D341Med (cell line): ENCODE results near the gene FOXP2.
"Not testable (repeated sequence)": the region's sequence is repeated elsewhere in the genome, so short reads cannot be mapped to it uniquely, and the experiment has no call there.

Source experiments
- DNase-seq: peaks from one replicate; pipeline ENCODE4 v3.0.0; 2012; ENCODE audit warnings: low spot score

FOXP2 gene

GRCh38 chr7:114590298-114590697 lies 175.7 kb downstream of the FOXP2 start:
- no peak for DNase-seq

GRCh38 chr7:114598946-114599345 lies 184.3 kb downstream of the FOXP2 start:
- no peak for DNase-seq

GRCh38 chr7:114606100-114606499 lies 191.5 kb downstream of the FOXP2 start:
- no peak for DNase-seq

GRCh38 chr7:114608822-114609221 lies 194.2 kb downstream of the FOXP2 start:
- DNase-seq: not testable (repeated sequence)

- no peak for DNase-seq
Observed at GRCh38 chr7:114620208-114620607, 205.6 kb downstream of the FOXP2 start.

GRCh38 chr7:114622221-114622620 lies 207.6 kb downstream of the FOXP2 start:
- no peak for DNase-seq

GRCh38 chr7:114623146-114623545 lies 208.5 kb downstream of the FOXP2 start:
- no peak for DNase-seq

- DNase-seq: no peak
Observed at GRCh38 chr7:114627231-114627630, 212.6 kb downstream of the FOXP2 start.

GRCh38 chr7:114628362-114628761 lies 213.7 kb downstream of the FOXP2 start:
- DNase-seq: no peak

GRCh38 chr7:114629762-114630161 lies 215.1 kb downstream of the FOXP2 start:
- no peak for DNase-seq

GRCh38 chr7:114630201-114630990 lies 215.8 kb downstream of the FOXP2 start:
- no peak for DNase-seq

- DNase-seq: no peak
Observed at GRCh38 chr7:114631249-114631822, 216.7 kb downstream of the FOXP2 start.

GRCh38 chr7:114639451-114639850 lies 224.8 kb downstream of the FOXP2 start:
- no peak for DNase-seq

- DNase-seq: no peak
Observed at GRCh38 chr7:114644455-114644854, 229.8 kb downstream of the FOXP2 start.

- DNase-seq: no peak
Observed at GRCh38 chr7:114645451-114645850, 230.8 kb downstream of the FOXP2 start.

- DNase-seq: no peak
Observed at GRCh38 chr7:114647518-114647917, 232.9 kb downstream of the FOXP2 start.

GRCh38 chr7:114648117-114648516 lies 233.5 kb downstream of the FOXP2 start:
- no peak for DNase-seq

- DNase-seq: no peak
Observed at GRCh38 chr7:114648680-114649079, 234.1 kb downstream of the FOXP2 start.

GRCh38 chr7:114649689-114650088 lies 235.1 kb downstream of the FOXP2 start:
- no peak for DNase-seq

- no peak for DNase-seq
Observed at GRCh38 chr7:114650491-114650890, 235.9 kb downstream of the FOXP2 start.

- DNase-seq: no peak
Observed at GRCh38 chr7:114652041-114652440, 237.4 kb downstream of the FOXP2 start.

- no peak for DNase-seq
Observed at GRCh38 chr7:114653364-114654088, 238.9 kb downstream of the FOXP2 start.

- DNase-seq: peak; percentile 23
Observed at GRCh38 chr7:114656466-114656865, 241.9 kb downstream of the FOXP2 start.
